NOMO-1 treated with DMSO at 0.1 percent for 48 hours (cell line): ENCODE results near the gene ITGB3.

Experiments
- DNase-seq: peaks from one replicate; lab custom pipeline; 2025; ENCODE audit not compliant: unreplicated experiment; lab: John Stamatoyannopoulos, UW

ITGB3 gene

DNA sequence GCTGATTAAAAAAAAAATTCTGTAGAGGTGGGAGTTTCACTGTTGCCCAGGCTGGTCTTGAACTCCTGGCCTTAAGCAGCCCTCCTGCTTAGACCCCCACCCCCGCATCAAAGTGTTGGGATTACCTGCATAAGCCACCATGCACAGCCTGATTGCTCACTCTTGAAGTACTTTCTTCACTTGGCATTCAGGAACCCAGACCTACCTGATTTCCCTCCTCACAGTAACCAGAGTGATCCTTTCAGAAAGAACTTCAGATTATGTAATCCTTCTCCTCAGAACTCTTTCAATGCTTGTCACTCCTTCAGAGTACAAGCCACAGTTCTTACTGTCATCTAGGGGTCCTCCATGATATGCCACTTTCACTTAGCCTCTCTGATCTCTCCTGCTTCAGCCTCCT lies 71.5 kb downstream of the ITGB3 start:
- DNase-seq: no peak

DNA sequence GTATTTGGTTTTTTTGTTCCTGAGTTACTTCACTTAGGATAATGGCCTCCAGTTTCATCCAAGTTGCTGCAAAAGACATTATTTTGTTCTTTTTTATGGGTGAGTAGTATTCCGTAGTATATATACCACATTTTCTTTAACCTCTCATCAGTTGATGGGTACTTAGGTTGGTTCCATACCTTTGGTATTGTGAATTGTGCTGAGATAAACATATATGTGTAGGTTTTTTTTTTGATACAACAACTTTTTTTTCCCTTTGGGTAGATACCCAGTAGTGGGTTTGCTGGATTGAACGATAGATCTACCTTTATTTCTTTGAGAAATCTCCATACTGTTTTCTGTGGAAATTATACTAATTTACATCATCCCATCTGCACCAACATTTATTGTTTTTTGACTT lies 76.9 kb downstream of the ITGB3 start:
- DNase-seq: no peak

DNA sequence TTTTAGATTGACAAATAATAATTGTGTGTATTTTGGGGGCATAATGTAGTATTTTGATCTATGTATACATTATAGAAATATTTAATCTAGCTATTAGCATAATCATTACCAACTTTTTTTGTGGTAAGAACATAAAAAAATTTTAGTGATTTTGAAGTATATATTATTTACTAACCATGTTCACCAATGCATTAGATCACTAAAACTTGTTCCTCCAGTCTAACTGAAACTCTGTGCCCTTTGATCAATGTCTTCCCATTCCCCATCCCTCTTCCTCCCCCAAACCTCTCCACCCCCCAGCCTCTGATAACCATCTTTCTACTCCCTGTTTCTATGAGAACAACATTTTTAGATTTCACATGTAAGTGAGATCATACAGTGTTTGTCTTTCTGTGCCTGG lies 78.7 kb downstream of the ITGB3 start:
- no peak for DNase-seq

DNA sequence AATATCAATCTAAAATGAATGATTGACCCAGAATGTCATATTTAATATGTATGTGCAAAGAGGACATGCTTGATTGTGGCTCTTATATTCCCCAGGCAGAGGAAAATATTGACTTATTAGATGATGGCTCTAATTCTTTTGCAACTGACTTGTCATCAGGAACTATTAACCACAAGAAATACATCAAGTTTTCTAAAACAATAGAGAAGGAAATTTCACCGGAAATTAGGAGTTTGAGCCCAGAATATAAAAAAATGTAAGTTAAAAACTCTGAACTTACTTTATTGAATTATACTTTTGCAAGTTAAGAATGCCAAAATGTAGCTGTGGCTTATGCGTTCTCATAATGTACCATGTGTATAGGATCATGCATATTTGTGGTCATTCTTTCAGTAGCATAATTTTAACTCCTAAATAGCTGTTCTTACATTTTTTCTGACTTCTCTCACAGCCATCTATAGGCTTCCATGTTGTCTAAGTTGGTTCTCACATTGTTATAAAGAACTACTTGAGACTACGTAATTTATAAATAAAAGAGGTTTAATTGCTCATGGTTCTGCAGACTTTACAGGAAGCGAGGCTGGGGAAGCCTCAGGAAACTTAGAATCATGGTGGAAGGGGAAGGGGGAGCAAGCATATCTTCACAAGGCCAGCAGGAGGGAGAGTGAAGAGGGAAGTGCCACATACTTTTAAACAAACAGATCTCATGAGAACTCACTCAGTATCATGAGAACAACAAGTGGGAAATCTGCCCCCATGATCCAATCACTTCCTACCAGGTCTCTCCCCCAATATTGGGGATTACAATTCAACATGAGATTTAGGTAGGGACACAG lies 81.7 kb downstream of the ITGB3 start:
- DNase-seq: no peak

DNA sequence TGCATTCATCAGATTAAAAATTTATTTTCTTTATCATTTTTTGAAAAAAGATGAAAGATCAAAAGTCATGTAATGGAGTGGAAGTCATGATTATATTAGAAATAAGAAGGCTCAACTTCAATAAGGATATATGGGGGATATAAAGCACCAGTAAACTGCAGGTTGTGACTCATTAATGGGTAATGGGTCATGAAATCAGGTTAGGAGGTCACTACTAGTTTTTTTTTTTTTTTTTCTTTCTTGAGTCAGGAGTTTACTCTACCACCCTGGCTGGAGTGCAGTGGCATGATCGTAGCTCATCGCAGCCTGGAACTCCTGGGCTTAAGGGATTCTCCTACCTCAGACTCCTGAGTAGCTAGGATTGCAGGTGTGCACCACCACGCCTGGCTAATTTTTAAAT lies 84.4 kb downstream of the ITGB3 start:
- DNase-seq: no peak

DNA sequence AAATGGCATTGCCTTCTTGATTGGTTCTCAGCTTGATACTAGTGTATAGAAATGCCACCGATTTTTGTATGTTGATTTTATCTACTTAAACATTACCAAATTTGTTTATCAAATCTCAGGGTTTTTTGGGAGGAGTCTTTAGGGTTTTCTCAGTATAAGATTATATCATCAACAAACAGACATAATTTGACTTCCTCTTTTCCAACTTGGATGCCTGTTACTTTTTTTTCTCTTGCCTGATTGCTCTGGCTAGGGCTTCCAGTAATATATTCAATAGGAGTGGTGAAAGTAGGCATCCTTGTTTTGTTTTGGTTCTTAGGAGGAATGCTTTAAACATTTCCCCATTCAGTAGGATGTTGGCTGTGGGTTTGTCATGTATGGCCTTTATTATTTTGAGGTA lies 99.2 kb downstream of the ITGB3 start:
- peak; percentile 2 for DNase-seq

DNA sequence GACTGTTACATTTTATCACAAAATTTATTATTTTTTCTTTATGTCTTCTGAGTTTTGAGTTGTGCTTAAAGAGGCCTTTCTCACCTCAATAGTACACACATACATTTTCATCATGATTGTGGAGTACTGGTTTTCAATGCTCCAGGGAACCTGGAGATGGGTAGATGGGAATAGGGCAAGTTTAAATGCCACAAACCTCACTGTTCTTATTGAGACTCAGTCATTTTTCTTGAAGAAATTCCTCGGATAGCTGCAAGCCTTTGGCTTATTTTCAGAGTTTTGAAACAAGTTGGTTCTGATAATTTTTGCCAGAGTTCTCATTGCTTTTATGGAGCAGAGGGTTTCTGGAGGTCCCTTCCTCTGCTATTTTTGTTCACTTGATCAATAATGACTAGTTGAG lies 105.0 kb downstream of the ITGB3 start:
- DNase-seq: no peak
